ENCODE data around the gene ACTN2.

Gene ACTN2

DNA sequence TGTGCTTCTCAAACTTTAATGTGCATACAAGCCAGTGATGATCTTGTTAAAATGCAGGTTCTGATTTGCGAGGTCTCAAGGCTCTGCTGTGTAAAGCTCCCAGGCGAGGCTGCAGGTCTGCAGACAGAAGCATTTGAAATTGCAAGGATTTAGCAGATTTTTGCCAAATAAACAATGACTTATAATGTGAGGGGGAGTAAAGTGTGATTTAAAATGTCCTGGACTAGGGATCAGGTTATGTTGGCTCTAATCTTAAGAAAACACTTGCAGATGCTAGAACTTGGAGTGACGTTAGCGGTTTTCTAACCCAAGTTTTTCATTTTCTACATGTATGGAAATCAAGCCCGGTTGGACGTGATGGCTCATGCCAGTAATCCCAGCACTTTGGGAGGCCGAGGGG, 16.2 kb upstream of the ACTN2 start:
- peak overlapping the region; percentile 64 to 71 for H3K27ac ChIP-seq
- no peaks in the 10 kb centered on the region for H3K36me3 ChIP-seq
- no peak overlapping the region for H3K4me3 ChIP-seq
- DNase-seq, result peak in 1 of 2 donors; percentile 70
- TF ChIP-seq, protein P1, sequence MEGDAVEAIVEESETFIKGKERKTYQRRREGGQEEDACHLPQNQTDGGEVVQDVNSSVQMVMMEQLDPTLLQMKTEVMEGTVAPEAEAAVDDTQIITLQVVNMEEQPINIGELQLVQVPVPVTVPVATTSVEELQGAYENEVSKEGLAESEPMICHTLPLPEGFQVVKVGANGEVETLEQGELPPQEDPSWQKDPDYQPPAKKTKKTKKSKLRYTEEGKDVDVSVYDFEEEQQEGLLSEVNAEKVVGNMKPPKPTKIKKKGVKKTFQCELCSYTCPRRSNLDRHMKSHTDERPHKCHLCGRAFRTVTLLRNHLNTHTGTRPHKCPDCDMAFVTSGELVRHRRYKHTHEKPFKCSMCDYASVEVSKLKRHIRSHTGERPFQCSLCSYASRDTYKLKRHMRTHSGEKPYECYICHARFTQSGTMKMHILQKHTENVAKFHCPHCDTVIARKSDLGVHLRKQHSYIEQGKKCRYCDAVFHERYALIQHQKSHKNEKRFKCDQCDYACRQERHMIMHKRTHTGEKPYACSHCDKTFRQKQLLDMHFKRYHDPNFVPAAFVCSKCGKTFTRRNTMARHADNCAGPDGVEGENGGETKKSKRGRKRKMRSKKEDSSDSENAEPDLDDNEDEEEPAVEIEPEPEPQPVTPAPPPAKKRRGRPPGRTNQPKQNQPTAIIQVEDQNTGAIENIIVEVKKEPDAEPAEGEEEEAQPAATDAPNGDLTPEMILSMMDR (IDR thresholded peaks at IDR 0.05), result no peak
- no peaks in the 10 kb centered on the region for H3K27me3 ChIP-seq
- H3K4me1 ChIP-seq, result peaks cover 0 to 35% (median 10%) of the 10 kb centered on the region in 4 donors
- H3K9me3 ChIP-seq, result no peaks in the 10 kb centered on the region
- intact Hi-C loops (cut with DNase I; ENCODE audit: low total_unique reads), result no loop called here

DNA sequence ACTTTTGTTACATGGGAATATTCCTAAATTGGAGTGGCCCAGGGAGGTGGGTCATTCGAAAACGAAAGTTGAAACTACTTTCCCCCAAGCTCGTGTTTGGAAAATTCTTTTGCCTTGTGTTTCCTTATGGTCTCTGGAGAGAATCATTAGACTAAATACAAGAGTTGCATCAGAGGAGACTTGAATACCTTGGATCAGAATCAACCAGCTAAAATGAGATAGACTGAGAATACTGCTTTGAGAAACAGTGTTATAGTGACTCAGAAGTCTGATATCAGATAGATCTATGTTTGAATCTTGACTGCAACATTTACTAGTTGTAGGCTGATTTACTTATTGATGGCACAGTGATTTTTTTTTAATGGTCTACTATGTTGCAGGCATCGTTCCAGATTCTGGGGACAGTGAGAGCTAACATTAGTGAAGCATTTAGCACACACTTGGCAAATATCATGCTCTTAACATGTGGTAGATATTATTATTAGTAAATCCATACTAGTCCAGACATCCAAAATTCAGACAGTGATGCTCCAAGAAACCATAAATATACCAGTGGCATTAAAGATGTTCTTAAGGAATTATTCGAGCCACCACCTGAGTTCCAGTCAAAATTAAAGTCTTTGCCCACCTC, 12.9 kb upstream of the ACTN2 start:
- intact Hi-C loops (cut with DNase I; ENCODE audit: low total_unique reads), result no loop called here
- TF ChIP-seq, protein P1 (IDR thresholded peaks at IDR 0.05), result no peak
- Histone ChIP-seq H3K4me1 (peaks cover 0 to 35% (median 10%) of the 10 kb centered on the region in 4 donors), H3K27me3 (no peaks in the 10 kb centered on the region), H3K27ac (peak overlapping the region; percentile 59 to 63), H3K9me3 (no peaks in the 10 kb centered on the region), H3K36me3 (no peaks in the 10 kb centered on the region), H3K4me3 (peak overlapping the region; percentile 15 to 32)
- DNase-seq, result no peak

DNA sequence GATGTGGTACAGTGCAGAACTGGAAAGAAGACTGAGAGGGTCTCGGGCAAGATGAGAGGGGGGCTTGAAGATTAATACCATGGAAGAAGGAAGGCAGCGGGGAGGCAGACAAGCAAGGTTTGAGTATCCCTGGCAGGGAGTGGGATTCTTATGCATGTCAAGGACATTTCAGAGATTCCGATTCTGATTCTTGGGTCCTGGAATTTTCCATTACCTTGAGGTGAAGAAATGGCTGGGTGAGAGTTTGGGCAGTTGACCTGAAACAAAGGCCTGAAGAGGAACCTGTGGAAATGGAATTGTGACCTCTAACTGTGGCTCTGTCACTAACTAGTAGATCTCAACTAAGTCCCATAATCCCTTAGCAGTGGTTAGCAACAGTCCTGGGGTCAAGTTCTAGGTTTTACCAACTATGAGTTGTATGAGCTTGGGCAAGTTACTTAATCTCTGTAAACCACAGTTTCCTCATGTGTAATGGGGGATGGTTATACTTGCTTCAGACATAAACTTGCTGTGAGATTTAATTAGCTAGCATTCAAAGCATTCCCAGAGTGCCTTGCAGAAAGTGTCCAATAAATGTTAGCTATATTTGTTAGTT, 8.6 kb upstream of the ACTN2 start:
- TF ChIP-seq, protein P1 (IDR thresholded peaks at IDR 0.05), result no peak
- Histone ChIP-seq H3K27me3 (no peaks in the 10 kb centered on the region), H3K36me3 (no peaks in the 10 kb centered on the region), H3K27ac (no peak overlapping the region), H3K4me3 (no peak overlapping the region), H3K9me3 (no peaks in the 10 kb centered on the region), H3K4me1 (peaks cover 0 to 13% (median 7%) of the 10 kb centered on the region in 4 donors)
- intact Hi-C loops (cut with DNase I; ENCODE audit: low total_unique reads), result no loop called here
- no peak for DNase-seq

DNA sequence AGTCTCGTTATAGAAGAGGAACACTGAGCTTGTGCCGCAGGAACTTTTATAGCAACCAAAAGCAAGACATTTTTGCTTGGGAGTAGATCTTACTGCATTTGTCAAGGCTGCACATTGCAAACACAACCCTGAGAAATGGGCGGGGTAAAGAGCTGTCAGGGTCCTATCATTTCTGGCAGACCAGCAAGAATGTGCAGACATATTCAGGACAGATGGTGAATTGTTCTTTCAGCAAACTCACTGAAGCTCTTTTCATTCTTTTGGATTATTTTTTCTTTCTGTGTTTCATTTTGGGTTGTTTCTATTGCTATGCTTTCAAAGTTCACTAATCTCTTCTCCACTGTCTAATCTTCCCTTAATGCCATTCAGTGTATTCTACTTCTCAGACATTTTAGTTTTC, 5.1 kb upstream of the ACTN2 start:
- no peak for DNase-seq
- Histone ChIP-seq H3K36me3 (no peaks in the 10 kb centered on the region), H3K4me3 (no peak overlapping the region), H3K27me3 (no peaks in the 10 kb centered on the region), H3K4me1 (no peaks in the 10 kb centered on the region), H3K9me3 (no peaks in the 10 kb centered on the region), H3K27ac (peak overlapping the region in 1 of 2 donors; percentile 10)
- TF ChIP-seq, protein P1 (IDR thresholded peaks at IDR 0.05), result no peak
- intact Hi-C loops (cut with DNase I; ENCODE audit: low total_unique reads), result no loop called here

DNA sequence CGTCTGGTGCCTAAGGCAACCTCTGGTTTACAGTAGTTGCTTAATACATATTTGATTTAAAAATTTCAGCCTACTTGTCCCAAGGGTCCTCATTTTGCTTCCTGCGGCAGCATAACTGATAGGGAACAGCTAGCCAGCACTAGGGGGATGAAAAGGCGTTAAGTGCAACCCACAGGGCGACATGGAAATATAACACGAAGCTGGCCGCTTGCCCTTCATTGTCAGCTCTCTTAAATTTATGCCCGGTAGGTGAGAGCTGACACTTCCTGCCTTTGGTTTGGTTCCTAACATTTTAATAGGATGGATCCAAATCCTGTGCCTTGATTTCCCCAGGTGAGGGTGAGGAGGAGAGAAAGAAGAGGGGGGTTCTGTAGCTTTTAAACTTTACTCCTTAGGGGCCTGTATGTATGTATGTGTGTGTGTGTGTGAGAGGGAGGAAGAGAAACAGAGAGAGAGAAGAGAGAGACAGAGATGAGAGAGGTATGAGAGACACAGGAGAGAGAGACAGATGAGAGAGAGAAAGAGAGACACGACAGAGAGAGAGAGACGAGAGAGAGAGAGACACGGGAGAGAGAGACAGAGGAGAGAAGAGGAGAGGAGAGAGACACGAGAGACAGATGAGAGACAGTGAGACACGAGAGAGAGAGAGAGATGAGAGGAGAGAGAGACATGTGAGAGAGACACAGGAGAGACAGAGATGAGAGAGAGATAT, 938 bp upstream of the ACTN2 start:
- Histone ChIP-seq H3K4me1 (peaks cover 0 to 26% (median 11%) of the 10 kb centered on the region in 4 donors), H3K4me3 (peak overlapping the region in 1 of 2 donors; percentile 61), H3K9me3 (no peaks in the 10 kb centered on the region), H3K27me3 (no peaks in the 10 kb centered on the region), H3K27ac (peak overlapping the region; percentile 74 to 83), H3K36me3 (no peaks in the 10 kb centered on the region)
- no peak for DNase-seq
- intact Hi-C loops (cut with DNase I; ENCODE audit: low total_unique reads), result no loop called here
- TF ChIP-seq, protein P1 (IDR thresholded peaks at IDR 0.05), result no peak

All from tibial artery (tissue), 4 donors.